Upper lobe of left lung (tissue), 6 donors: Measurements from ENCODE around the gene ADGRD1. TPM values are rescaled to one million over a fixed set of nuclear protein-coding genes. Genes with fewer than 3 reads are reported as not detected.
A peak's percentile ranks its signal among the peaks of the same experiment; 100 is the strongest.

Source experiments
- ATAC-seq, 2 donors: fragments of 200-7000 bp; cut with Tn5 transposase; one replicate each; pipeline ENCODE4 v1.9.1; 2022; ENCODE audit warnings: mild to moderate bottlenecking in 2 of 2, moderate library complexity in 2 of 2; ENCODE audit not compliant: low FRiP score in 2 of 2
- DNase-seq, 2 donors: peaks; one replicate each; pipeline ENCODE4 v3.0.0-alpha.2; 2019 to 2020
- H3K27ac ChIP-seq, 4 donors: fragments of 200-600 bp; sonication (generic); one replicate each; pipeline ENCODE4 v1.5.1; 2016 to 2019
- H3K27me3 ChIP-seq, 4 donors: fragments of 200-600 bp; sonication (generic); one replicate each; pipeline ENCODE4 v1.5.1; 2017 to 2019
- H3K36me3 ChIP-seq, 4 donors: fragments of 200-600 bp; sonication (generic); one replicate each; pipeline ENCODE4 v1.5.1; 2016 to 2019
- H3K4me1 ChIP-seq, 4 donors: fragments of 200-600 bp; sonication (generic); one replicate each; pipeline ENCODE4 v1.5.1; 2018 to 2019
- H3K4me3 ChIP-seq, 4 donors: fragments of 200-600 bp; sonication (generic); one replicate each; pipeline ENCODE4 v1.5.1; 2017 to 2019; ENCODE audit warnings: mild to moderate bottlenecking in 2 of 4, moderate library complexity in 1 of 4
- H3K9me3 ChIP-seq, 4 donors: fragments of 200-600 bp; sonication (generic); one replicate each; pipeline ENCODE4 v1.5.1; 2018 to 2019
- EP300 ChIP-seq, 4 donors: sonication (generic); formaldehyde crosslinking; IDR thresholded peaks; one replicate each; pipeline ENCODE4 v1.5.1; 2017; ENCODE audit warnings: antibody characterized with exemption in 4 of 4, control low read depth in 2 of 4
- POLR2A ChIP-seq, 4 donors: fragments of 450-650 bp; IDR thresholded peaks; one replicate each; pipeline ENCODE4 v1.5.1; 2016 to 2017; ENCODE audit warnings: antibody characterized with exemption in 4 of 4, mild to moderate bottlenecking in 2 of 4
- POLR2AphosphoS5 ChIP-seq, 2 donors: sonication (generic); formaldehyde crosslinking; IDR thresholded peaks; one replicate each; pipeline ENCODE4 v1.5.1; 2017; ENCODE audit warnings: antibody characterized with exemption in 2 of 2
- WGBS, 2 donors: methylation state at CpG; one replicate each; pipeline ENCODE4 v1.1.5; 2017 to 2018; 5-methylcytosine and 5-hydroxymethylcytosine counted together
- total RNA-seq, 6 donors: library from RNA; depleted of rRNA in 4 of 6; stranded (reverse); fragments of >200 nt in 4 of 6; gene quantifications; one replicate each; pipeline versions ENCODE4 v1.1.0 to v1.2.1, GENCODE V29; 2016 to 2021
- TF ChIP-seq, protein P1 (sequence below), 6 experiments: fragments of 450-650 bp in 4 of 6; fragments of 200-600 bp in 2 of 6; sonication (generic) in 2 of 6; IDR thresholded peaks; one replicate each; pipeline ENCODE4 v1.5.1; 2016 to 2019; ENCODE audit warnings: antibody characterized with exemption in 6 of 6
- donor health status: DM: no; HTN: no; CAD: no; lungs with moderate emphysema.
- donor health status: DM: no; HTN: yes; CAD: no; lungs with severe emphysema.

Gene ADGRD1
- total RNA-seq, 6 donors from 2014 or later: 84.2 to 124 (median 94.7) TPM

DNA sequence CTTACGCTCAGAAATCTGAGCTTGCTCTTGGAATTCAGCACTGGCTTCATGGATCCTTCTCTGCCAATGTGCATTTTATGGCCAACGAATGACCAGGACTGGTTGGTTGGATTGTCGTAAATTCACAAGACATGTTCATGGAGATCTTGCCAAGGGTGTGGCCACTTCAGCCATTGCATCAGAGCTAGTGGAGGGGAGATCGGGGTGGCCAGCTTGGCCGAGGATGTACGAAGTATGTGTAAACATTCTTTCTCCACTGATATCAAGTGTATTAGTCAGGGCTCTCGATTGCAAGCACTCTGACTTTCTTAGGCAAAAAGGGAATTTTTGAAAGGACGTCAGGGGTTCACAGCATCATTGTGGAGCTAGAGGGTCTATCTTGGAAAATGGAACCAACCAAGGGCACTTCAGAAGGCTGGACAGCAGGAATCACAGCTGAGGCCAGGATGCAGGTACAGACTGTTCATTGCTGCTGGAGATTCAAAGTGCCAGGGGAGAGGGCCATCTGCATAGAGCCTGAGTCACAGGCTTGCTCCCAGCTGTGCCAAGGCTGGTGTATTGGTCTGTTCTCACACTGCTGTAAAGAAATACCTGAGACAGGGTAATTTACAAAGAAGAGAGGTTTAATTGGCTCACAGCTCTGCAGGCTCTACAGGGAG, 32.9 kb upstream of the ADGRD1 start:
- no peaks in the 10 kb centered on the region for H3K9me3 ChIP-seq
- no peak overlapping the region for H3K4me3 ChIP-seq
- WGBS, 2 donors: 31 to 64% methylated on average over 8 of the region's 8 CpGs
- ATAC-seq (peak; percentile 80 to 84), DNase-seq (peak in 1 of 2 donors; percentile 88)
- peak overlapping the region; percentile 26 to 72 (median 65) for H3K27ac ChIP-seq
- H3K36me3 ChIP-seq: no peaks in the 10 kb centered on the region
- TF ChIP-seq, protein P1, sequence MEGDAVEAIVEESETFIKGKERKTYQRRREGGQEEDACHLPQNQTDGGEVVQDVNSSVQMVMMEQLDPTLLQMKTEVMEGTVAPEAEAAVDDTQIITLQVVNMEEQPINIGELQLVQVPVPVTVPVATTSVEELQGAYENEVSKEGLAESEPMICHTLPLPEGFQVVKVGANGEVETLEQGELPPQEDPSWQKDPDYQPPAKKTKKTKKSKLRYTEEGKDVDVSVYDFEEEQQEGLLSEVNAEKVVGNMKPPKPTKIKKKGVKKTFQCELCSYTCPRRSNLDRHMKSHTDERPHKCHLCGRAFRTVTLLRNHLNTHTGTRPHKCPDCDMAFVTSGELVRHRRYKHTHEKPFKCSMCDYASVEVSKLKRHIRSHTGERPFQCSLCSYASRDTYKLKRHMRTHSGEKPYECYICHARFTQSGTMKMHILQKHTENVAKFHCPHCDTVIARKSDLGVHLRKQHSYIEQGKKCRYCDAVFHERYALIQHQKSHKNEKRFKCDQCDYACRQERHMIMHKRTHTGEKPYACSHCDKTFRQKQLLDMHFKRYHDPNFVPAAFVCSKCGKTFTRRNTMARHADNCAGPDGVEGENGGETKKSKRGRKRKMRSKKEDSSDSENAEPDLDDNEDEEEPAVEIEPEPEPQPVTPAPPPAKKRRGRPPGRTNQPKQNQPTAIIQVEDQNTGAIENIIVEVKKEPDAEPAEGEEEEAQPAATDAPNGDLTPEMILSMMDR (IDR thresholded peaks at IDR 0.05): no peak
- TF ChIP-seq POLR2AphosphoS5 (IDR thresholded peaks at IDR 0.05) (peak; percentile 55 to 88), EP300 (IDR thresholded peaks at IDR 0.05) (peak in 2 of 4 donors; percentile 80 to 88), POLR2A (IDR thresholded peaks at IDR 0.05) (no peak)
- H3K27me3 ChIP-seq: no peaks in the 10 kb centered on the region
- H3K4me1 ChIP-seq: peaks cover 10 to 20% (median 14%) of the 10 kb centered on the region in 4 donors

DNA sequence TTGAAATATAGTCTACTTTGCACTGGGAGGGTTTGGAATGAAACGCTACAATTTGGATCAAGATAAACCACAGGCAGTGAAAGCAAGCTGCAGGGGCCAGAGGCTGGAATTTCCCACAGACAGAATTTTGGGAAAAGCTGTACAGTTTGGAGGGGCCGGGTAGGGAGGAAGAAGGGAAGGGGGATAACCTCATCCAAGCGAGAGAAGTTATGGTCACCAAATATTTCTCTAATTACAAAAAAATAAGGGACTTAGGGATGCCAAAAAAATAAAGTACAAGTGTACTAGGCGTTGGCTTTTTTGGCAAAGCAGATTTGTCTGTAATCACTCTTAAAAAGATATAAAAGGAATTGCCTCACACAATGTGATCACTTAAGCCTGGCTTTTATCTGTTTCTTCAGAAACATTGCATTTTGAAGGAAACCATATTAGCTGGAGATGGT, 31.2 kb upstream of the ADGRD1 start:
- Histone ChIP-seq H3K9me3 (no peaks in the 10 kb centered on the region), H3K4me3 (no peak overlapping the region), H3K27me3 (no peaks in the 10 kb centered on the region), H3K4me1 (peaks cover 0 to 12% (median 11%) of the 10 kb centered on the region in 4 donors), H3K36me3 (no peaks in the 10 kb centered on the region), H3K27ac (peak overlapping the region in 1 of 4 donors; percentile 10)
- peak in 1 of 2 donors; percentile 63 for ATAC-seq
- WGBS, 2 donors: 63 to 75% methylated on average over 4 of the region's 4 CpGs
- TF ChIP-seq POLR2AphosphoS5 (IDR thresholded peaks at IDR 0.05): no peak
- TF ChIP-seq POLR2A (IDR thresholded peaks at IDR 0.05): no peak
- TF ChIP-seq, protein P1 (IDR thresholded peaks at IDR 0.05): no peak
- TF ChIP-seq EP300 (IDR thresholded peaks at IDR 0.05): no peak
- no peak for DNase-seq

DNA sequence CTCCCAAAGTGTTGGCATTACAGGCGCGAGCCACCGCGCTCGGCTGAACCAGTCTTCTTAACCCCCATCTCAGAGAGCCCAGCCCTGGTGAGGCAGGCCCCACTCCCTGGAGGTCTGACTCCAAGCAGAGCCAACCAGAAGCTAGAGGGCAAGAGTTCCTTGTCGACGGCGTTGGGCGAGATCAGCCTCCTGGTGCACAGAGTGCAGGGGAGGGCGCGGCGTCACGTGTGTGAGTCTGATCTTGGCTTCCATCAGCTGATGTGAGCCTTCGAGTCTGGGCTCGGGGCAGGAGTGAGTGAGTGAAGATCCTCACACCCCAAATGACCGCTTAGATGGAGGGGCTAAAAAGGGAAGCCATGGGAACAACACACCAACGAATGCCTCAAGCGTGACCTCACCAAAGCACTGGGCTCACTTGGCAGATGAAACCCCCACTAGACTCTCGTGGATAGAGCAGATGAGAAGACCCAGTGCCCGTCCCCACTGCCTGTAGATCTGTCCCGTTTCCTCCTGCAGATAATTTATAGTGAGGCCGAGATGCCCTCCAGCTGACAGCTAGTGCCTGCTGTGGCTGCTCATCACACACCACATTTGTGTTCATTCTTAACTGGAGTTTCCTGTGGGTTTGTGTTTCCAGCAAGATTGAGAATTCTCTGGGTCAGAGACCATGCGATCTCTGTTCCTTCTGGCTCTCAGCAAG, 28.6 kb upstream of the ADGRD1 start:
- peaks cover 0 to 18% (median 12%) of the 10 kb centered on the region in 4 donors for H3K4me1 ChIP-seq
- peak overlapping the region in 3 of 4 donors; percentile 21 to 55 (median 54) for H3K27ac ChIP-seq
- WGBS, 2 donors: 75 to 85% methylated on average over 18 to 23 of the region's 23 CpGs
- H3K36me3 ChIP-seq: no peaks in the 10 kb centered on the region
- ATAC-seq (peak; percentile 8 to 49), DNase-seq (peak; percentile 44 to 78)
- no peaks in the 10 kb centered on the region for H3K9me3 ChIP-seq
- H3K27me3 ChIP-seq: no peaks in the 10 kb centered on the region
- H3K4me3 ChIP-seq: no peak overlapping the region
- TF ChIP-seq POLR2AphosphoS5 (IDR thresholded peaks at IDR 0.05) (peak; percentile 16 to 63), EP300 (IDR thresholded peaks at IDR 0.05) (peak in 2 of 4 donors; percentile 10 to 43), POLR2A (IDR thresholded peaks at IDR 0.05) (no peak)
- TF ChIP-seq, protein P1 (IDR thresholded peaks at IDR 0.05): no peak

DNA sequence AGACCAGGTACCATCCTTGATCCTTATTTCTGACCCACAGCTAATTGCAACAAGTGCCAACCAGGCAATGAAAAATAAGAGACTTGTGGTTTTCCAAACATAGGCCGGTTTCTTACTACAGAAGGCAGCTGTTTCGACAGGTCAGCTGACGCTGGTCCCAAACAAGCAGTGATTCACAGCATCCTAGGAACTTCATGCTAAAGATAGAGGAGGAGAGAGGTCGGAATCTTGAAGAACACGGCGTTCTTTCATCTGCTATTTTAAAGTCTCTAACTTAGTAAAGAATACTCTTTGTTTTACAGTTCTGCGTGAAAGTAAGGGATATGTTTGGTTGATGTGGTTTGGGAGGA, 28.1 kb upstream of the ADGRD1 start:
- Histone ChIP-seq H3K27ac (peak overlapping the region in 3 of 4 donors; percentile 21 to 55 (median 54)), H3K27me3 (no peaks in the 10 kb centered on the region), H3K4me1 (peaks cover 0 to 16% (median 9%) of the 10 kb centered on the region in 4 donors), H3K9me3 (no peaks in the 10 kb centered on the region), H3K36me3 (no peaks in the 10 kb centered on the region), H3K4me3 (no peak overlapping the region)
- 66 to 71% methylated on average over 7 of the region's 7 CpGs for WGBS, 2 donors
- DNase-seq (no peak), ATAC-seq (no peak)
- no peak for TF ChIP-seq EP300 (IDR thresholded peaks at IDR 0.05)
- TF ChIP-seq, protein P1 (IDR thresholded peaks at IDR 0.05): no peak
- no peak for TF ChIP-seq POLR2AphosphoS5 (IDR thresholded peaks at IDR 0.05)
- TF ChIP-seq POLR2A (IDR thresholded peaks at IDR 0.05): no peak
